GM12878 (cell line): Measurements from ENCODE around the gene EPN3. TPM values are rescaled to one million over a fixed set of nuclear protein-coding genes. Genes with fewer than 3 reads are reported as not detected.

ENCODE experiments used
- ATAC-seq: fragments of 200-7000 bp; cut with Tn5 transposase; 3 replicates; pipeline ENCODE4 v1.9.1; 2020; ENCODE audit warnings: mild to moderate bottlenecking, moderate library complexity
- BruUV-seq: library from RNA; stranded (reverse); fragments of 400-500 nt; replicated peaks from 2 replicates; lab custom pipeline; 2021; lab: Mats Ljungman, UMichigan
- CTCF ChIA-PET: fragments of 300-600 bp; sonication (Branson Sonifier 250); formaldehyde crosslinking; extraction: SDS; loops from one replicate; lab custom pipeline; 2021; ENCODE audit warnings: inconsistent platforms; lab: Yijun Ruan, JAX
- POLR2A ChIA-PET: fragments of 350-600 bp; formaldehyde crosslinking; extraction: SDS; loops from one replicate; lab custom pipeline; 2021; ENCODE audit warnings: inconsistent platforms; lab: Charles Lee
- RAD21 ChIA-PET: fragments of 300-600 bp; sonication (Branson Sonifier 250); formaldehyde crosslinking; loops from one replicate; lab custom pipeline; 2023; ENCODE audit warnings: antibody characterized with exemption; ENCODE audit not compliant: unreplicated experiment; lab: Charles Lee
- SMC1A ChIA-PET: fragments of 300-600 bp; sonication (Branson Sonifier 250); formaldehyde crosslinking; loops from one replicate; lab custom pipeline; 2023; ENCODE audit not compliant: unreplicated experiment, uncharacterized antibody; lab: Charles Lee
- DNase-seq: peaks from one replicate; pipeline ENCODE4 v3.0.0-alpha.2; 2011; ENCODE audit warnings: low read depth, low spot score
- FAIRE-seq: peaks from 3 replicates; lab custom pipeline; 2011; peaks lifted over from hg19 to GRCh38; lab: Jason Lieb, UNC
- H2AFZ ChIP-seq: 2 replicates; pipeline ENCODE4 v1.6.0; 2011; ENCODE audit warnings: low read depth, low read length, control low read depth; ENCODE audit not compliant: control insufficient read depth
- H3K27ac ChIP-seq: 2 replicates; pipeline ENCODE4 v1.5.1; 2011; ENCODE audit warnings: control low read depth; ENCODE audit not compliant: control insufficient read depth, insufficient read depth
- H3K27me3 ChIP-seq, 2 experiments: replicated peaks in 1 of 2; 2 replicates each; pipeline versions ENCODE4 v1.6.0 to v1.6.1; 2011; ENCODE audit warnings: low read length in 1 of 2; ENCODE audit not compliant: control insufficient read depth in 2 of 2, insufficient read depth in 2 of 2
- H3K36me3 ChIP-seq, 2 experiments: 2 replicates each; pipeline ENCODE4 v1.5.1; 2011; ENCODE audit warnings: low read length in 1 of 2; ENCODE audit not compliant: control insufficient read depth in 2 of 2, insufficient read depth in 2 of 2
- H3K4me1 ChIP-seq: 2 replicates; pipeline ENCODE4 v1.6.1; 2011; ENCODE audit warnings: mild to moderate bottlenecking, low read length, moderate library complexity, mixed read lengths; ENCODE audit not compliant: control insufficient read depth, insufficient read depth
- H3K4me2 ChIP-seq: 2 replicates; pipeline ENCODE4 v1.6.0; 2011; ENCODE audit warnings: control low read depth; ENCODE audit not compliant: control insufficient read depth, insufficient read depth
- H3K4me3 ChIP-seq: fragments of 200-600 bp; sonication (generic); 2 replicates; pipeline ENCODE4 v1.5.1; 2016
- H3K79me2 ChIP-seq: 2 replicates; pipeline ENCODE4 v1.6.0; 2011; ENCODE audit warnings: low read length; ENCODE audit not compliant: control insufficient read depth, insufficient read depth
- H3K9ac ChIP-seq: 2 replicates; pipeline ENCODE4 v1.8.0; 2011; ENCODE audit warnings: low read length, control low read depth, mixed read lengths; ENCODE audit not compliant: control insufficient read depth, insufficient read depth
- H3K9me3 ChIP-seq: replicated peaks from 3 replicates; pipeline ENCODE4 v1.5.1; 2011; ENCODE audit warnings: mild to moderate bottlenecking, low read length; ENCODE audit not compliant: control insufficient read depth, insufficient read depth
- H4K20me1 ChIP-seq: 2 replicates; pipeline ENCODE4 v1.6.0; 2011; ENCODE audit not compliant: control insufficient read depth, insufficient read depth
- CBX5 ChIP-seq: sonication (generic); IDR thresholded peaks from 2 replicates; pipeline ENCODE4 v1.6.1; 2016; ENCODE audit warnings: low read depth, moderate library complexity, mild to moderate bottlenecking, inconsistent platforms
- EP300 ChIP-seq, 2 experiments: fragments of 150-350 bp in 1 of 2; IDR thresholded peaks; 2 replicates each; pipeline ENCODE4 v1.6.1; 2011 to 2012; ENCODE audit warnings: low read depth in 2 of 2, low read length in 2 of 2, borderline replicate concordance in 1 of 2, improper control_type of control experiment in 1 of 2, inconsistent platforms in 1 of 2; ENCODE audit not compliant: control insufficient read depth in 1 of 2
- IKZF2 ChIP-seq, 2 experiments: fragments of 450-650 bp; IDR thresholded peaks; 2 replicates each; pipeline ENCODE4 v1.6.1; 2017; ENCODE audit warnings: mild to moderate bottlenecking in 2 of 2, moderate library complexity in 2 of 2
- POLR2AphosphoS2 ChIP-seq: IDR thresholded peaks from 2 replicates; pipeline ENCODE4 v1.6.1; 2011; ENCODE audit warnings: low read depth, mild to moderate bottlenecking, low read length, improper control_type of control experiment, moderate library complexity
- ZBTB4 ChIP-seq: fragments of 450-650 bp; formaldehyde crosslinking; IDR thresholded peaks from 2 replicates; pipeline ENCODE4 v1.4.0; 2022; ENCODE audit warnings: mild to moderate bottlenecking, moderate library complexity
- WGBS: methylation state at CpG from one replicate; pipeline ENCODE4 v1.1.6; 2016; ENCODE audit warnings: low lambda C conversion rate; ENCODE audit not compliant: insufficient replicate concordance, insufficient coverage; ENCODE audit errors: missing lambda C conversion rate; 5-methylcytosine and 5-hydroxymethylcytosine counted together
- in situ Hi-C: fragments of 300-500 bp; cut with MboI; formaldehyde crosslinking; loops from 9 replicates; pipeline ENCODE4 v1.14.3; 2018; ENCODE audit warnings: mixed read lengths
- intact Hi-C: fragments of 100-400 bp; cut with micrococcal nuclease; formaldehyde crosslinking; loops from one replicate; pipeline ENCODE4 v1.14.2; 2022; ENCODE audit not compliant: unreplicated experiment
- polyA plus RNA-seq, 11 experiments: library from polyadenylated mRNA; depleted of rRNA in 4 of 11; unstranded in 6 of 11; stranded (reverse) in 5 of 11; fragments of >200 nt; fragmentation: Nextera tagmentation in 4 of 11; fragmentation: Illumina TruSeq in 1 of 11; extraction: Ambion mirVana in 4 of 11; extraction: Trizol in 1 of 11; gene quantifications; 1 replicate in 1 of 11; 2 replicates in 10 of 11; pipeline versions ENCODE4 v1.2.1 to v1.2.3, GENCODE V29; 2011 to 2016; ENCODE audit warnings: inconsistent platforms in 2 of 11, missing spikeins in 2 of 11, low read depth in 1 of 11
- total RNA-seq, 4 experiments: library from RNA; depleted of rRNA in 3 of 4; stranded (reverse); fragments of >200 nt in 3 of 4; fragmentation: Illumina TruSeq in 1 of 4; extraction: Trizol in 1 of 4; gene quantifications; 2 replicates each; pipeline versions ENCODE4 v1.2.1 to v1.2.3, GENCODE V29; 2013 to 2021
- TF ChIP-seq, protein P1 (sequence below): fragments of 450-650 bp; IDR thresholded peaks from 2 replicates; pipeline ENCODE4 v1.6.1; 2017; ENCODE audit warnings: mild to moderate bottlenecking
- TF ChIP-seq, protein P2 (sequence below): fragments of 450-650 bp; IDR thresholded peaks from 2 replicates; pipeline ENCODE4 v1.6.1; 2016; ENCODE audit warnings: mild to moderate bottlenecking, moderate library complexity, borderline replicate concordance

The EPN3 gene
- total and polyA plus RNA-seq, 10 of the 15 experiments (the other 5 are each of a cell fraction or from before 2014, with no cell fraction given), result 0.04 to 0.07 TPM; not detected in 8

DNA sequence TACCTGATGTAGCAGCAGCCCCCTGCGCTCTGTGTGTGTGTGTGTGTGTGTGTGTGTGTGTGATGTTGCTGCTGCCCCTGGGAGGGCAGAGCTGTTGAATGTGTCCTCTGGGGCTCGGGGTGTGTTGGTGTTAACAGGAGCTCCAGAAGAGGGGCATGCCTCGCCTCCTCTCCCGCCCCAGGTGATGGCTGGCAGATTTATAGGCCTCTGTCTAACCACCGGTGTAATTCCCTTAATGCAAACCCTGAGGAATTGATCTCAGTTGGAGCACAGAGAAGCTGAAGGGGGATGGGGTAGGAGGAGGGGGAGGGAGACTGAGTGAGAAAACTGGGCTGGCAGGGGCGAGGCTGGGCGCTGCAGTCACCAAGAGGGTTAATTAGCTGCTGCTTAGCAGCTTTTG is 38.0 kb downstream of the EPN3 start:
- no peak for DNase-seq

More for the DNA sequence above, 38.0 kb downstream of the EPN3 start:
- no TSS peak for BruUV-seq
- in situ Hi-C loops, result no loop called here
- Histone ChIP-seq H3K79me2 (no peaks in the 10 kb centered on the region), H4K20me1 (no peaks in the 10 kb centered on the region), H3K4me2 (no peak overlapping the region), H3K27ac (no peak overlapping the region), H3K36me3 (no peaks in the 10 kb centered on the region), H2AFZ (no peak overlapping the region)
- ChIA-PET POLR2A (interaction anchor here (0.6 kb wide), 2 partner anchors 53 to 1009 kb away, joined by 3 to 10 read pairs; no protein-coding TSS in a partner anchor), CTCF (no interaction called here)
- ATAC-seq, result no peak
- TF ChIP-seq IKZF2 (IDR thresholded peaks at IDR 0.05) (no peak), POLR2AphosphoS2 (no peak), EP300 (IDR thresholded peaks at IDR 0.05; ENCODE audit: borderline replicate concordance in 1 of 2, control insufficient read depth in 1 of 2, low read depth in 2 of 2, low read length in 2 of 2) (no peak), CBX5 (no peak), ZBTB4 (CRISPR knock-in tag) (no peak)
- TF ChIP-seq, protein P1, sequence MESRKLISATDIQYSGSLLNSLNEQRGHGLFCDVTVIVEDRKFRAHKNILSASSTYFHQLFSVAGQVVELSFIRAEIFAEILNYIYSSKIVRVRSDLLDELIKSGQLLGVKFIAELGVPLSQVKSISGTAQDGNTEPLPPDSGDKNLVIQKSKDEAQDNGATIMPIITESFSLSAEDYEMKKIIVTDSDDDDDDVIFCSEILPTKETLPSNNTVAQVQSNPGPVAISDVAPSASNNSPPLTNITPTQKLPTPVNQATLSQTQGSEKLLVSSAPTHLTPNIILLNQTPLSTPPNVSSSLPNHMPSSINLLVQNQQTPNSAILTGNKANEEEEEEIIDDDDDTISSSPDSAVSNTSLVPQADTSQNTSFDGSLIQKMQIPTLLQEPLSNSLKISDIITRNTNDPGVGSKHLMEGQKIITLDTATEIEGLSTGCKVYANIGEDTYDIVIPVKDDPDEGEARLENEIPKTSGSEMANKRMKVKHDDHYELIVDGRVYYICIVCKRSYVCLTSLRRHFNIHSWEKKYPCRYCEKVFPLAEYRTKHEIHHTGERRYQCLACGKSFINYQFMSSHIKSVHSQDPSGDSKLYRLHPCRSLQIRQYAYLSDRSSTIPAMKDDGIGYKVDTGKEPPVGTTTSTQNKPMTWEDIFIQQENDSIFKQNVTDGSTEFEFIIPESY, result no peak
- TF ChIP-seq, protein P2, sequence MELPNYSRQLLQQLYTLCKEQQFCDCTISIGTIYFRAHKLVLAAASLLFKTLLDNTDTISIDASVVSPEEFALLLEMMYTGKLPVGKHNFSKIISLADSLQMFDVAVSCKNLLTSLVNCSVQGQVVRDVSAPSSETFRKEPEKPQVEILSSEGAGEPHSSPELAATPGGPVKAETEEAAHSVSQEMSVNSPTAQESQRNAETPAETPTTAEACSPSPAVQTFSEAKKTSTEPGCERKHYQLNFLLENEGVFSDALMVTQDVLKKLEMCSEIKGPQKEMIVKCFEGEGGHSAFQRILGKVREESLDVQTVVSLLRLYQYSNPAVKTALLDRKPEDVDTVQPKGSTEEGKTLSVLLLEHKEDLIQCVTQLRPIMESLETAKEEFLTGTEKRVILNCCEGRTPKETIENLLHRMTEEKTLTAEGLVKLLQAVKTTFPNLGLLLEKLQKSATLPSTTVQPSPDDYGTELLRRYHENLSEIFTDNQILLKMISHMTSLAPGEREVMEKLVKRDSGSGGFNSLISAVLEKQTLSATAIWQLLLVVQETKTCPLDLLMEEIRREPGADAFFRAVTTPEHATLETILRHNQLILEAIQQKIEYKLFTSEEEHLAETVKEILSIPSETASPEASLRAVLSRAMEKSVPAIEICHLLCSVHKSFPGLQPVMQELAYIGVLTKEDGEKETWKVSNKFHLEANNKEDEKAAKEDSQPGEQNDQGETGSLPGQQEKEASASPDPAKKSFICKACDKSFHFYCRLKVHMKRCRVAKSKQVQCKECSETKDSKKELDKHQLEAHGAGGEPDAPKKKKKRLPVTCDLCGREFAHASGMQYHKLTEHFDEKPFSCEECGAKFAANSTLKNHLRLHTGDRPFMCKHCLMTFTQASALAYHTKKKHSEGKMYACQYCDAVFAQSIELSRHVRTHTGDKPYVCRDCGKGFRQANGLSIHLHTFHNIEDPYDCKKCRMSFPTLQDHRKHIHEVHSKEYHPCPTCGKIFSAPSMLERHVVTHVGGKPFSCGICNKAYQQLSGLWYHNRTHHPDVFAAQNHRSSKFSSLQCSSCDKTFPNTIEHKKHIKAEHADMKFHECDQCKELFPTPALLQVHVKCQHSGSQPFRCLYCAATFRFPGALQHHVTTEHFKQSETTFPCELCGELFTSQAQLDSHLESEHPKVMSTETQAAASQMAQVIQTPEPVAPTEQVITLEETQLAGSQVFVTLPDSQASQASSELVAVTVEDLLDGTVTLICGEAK, result no peak
- TF ChIP-seq, all 136 proteins: peak for 0
- SMC1A ChIA-PET, result no interaction called here
- WGBS, result 25% methylated on average over 6 of the region's 7 CpGs
- no peak overlapping the region for H3K9ac ChIP-seq
- intact Hi-C loops, result no loop called here
- no peaks in the 10 kb centered on the region for H3K9me3 ChIP-seq
- no peak overlapping the region for H3K4me3 ChIP-seq
- FAIRE-seq, result no peak
- no peaks in the 10 kb centered on the region for H3K4me1 ChIP-seq
- RAD21 ChIA-PET, result no interaction called here
- no peaks in the 10 kb centered on the region; a peak in 4 of 4 replicates for H3K27me3 ChIP-seq
